ENCODE data around the gene GSN.

GRCh38 chr9:121359351-121360294 is 91.7 kb downstream of the GSN start:
- no peak for TF ChIP-seq CTCF (conservative IDR thresholded peaks at IDR 0.05)
- TF ChIP-seq ZFX (IDR thresholded peaks at IDR 0.05), result no peak

Data from C4-2B (cell line).